ENCODE results near the gene VPS54.
"Not testable (repeated sequence)": the region's sequence is repeated elsewhere in the genome, so short reads cannot be mapped to it uniquely, and the experiment has no call there.

VPS54 gene

DNA sequence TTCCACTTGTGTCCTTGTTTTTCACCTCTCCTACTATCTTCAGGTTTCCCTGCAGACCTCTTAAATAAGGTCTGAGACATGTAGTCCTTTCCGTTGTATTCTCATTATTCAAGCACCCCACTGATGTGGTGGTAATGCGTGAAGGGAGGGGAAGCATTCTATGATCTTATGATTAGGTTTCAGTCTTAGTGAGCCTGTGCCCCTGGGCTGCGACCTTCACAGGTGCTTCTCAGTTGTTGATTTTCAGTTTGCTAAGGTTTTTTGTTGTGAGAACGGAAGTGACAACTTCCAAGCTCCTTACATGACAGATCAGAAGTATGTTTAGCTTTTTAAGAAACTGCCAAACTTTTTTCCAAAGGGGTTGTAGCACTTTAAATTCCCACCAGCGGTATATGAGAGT, 41.3 kb downstream of the VPS54 start:
- DNase-seq (ENCODE audit: low read depth) = no peak
- TF ChIP-seq, protein P1, sequence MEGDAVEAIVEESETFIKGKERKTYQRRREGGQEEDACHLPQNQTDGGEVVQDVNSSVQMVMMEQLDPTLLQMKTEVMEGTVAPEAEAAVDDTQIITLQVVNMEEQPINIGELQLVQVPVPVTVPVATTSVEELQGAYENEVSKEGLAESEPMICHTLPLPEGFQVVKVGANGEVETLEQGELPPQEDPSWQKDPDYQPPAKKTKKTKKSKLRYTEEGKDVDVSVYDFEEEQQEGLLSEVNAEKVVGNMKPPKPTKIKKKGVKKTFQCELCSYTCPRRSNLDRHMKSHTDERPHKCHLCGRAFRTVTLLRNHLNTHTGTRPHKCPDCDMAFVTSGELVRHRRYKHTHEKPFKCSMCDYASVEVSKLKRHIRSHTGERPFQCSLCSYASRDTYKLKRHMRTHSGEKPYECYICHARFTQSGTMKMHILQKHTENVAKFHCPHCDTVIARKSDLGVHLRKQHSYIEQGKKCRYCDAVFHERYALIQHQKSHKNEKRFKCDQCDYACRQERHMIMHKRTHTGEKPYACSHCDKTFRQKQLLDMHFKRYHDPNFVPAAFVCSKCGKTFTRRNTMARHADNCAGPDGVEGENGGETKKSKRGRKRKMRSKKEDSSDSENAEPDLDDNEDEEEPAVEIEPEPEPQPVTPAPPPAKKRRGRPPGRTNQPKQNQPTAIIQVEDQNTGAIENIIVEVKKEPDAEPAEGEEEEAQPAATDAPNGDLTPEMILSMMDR (conservative IDR thresholded peaks at IDR 0.05; ENCODE audit: low read length) = no peak
- H3K4me3 ChIP-seq (ENCODE audit: low read length) = no peak overlapping the region

DNA sequence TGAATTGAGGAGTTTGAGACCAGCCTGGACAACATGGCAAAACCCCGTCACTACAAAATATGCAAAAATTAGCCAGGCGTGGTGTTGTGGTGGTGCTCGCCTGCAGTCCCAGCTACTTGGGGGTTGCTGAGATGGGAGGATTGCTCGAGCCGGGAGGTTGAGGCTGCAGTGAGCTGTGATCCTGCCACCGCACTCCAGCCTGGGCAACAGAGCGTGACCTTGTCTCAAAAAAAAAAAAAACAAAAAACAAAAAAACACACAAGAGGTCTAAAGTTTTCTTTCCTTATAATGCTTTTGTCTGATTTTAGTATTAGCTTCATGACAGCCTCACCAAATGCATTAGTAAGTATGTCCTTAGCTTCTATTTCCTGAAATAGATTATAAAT, 43.1 kb downstream of the VPS54 start:
- H3K4me3 ChIP-seq (ENCODE audit: low read length) = no peak overlapping the region
- TF ChIP-seq, protein P1 (conservative IDR thresholded peaks at IDR 0.05; ENCODE audit: low read length) = no peak
- DNase-seq (ENCODE audit: low read depth) = no peak

DNA sequence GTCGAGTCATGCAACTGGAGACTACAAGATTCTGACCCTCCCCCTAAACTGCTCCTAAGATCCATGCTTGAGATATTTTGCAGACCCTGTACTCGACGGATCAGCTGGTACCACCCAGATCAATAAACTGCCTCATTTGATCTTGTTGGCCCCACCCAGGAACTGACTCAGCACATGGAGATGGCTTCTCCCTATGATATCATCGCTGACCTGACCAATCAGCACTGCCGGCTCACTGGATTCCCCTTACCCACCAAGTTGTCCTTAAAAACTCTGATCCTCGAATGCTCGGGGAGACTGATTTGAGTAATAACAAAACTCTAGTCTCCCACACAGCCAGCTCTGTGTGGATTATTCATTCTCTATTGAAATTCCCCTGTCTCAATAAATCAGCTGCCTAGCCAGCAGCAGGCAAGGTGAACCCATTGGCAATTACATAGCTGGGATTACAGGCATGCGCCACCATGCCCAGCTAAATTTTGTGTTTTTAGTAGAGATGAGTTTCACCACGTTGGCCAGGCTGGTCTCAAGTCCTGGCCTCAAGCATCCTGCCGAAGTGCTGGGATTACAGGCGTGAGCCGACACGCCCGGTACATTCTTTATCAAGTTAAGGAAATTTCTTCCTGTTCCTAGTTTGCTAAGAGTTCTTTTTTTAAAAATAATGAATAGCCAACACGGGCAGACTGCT, 43.6 kb downstream of the VPS54 start:
- no peak overlapping the region for H3K4me3 ChIP-seq (ENCODE audit: low read length)
- TF ChIP-seq, protein P1 (conservative IDR thresholded peaks at IDR 0.05; ENCODE audit: low read length) = no peak
- no peak for DNase-seq (ENCODE audit: low read depth)

GRCh38 chr2:63975036-63975435, 44.2 kb downstream of the VPS54 start:
- DNase-seq (ENCODE audit: low read depth); H3K4me3 ChIP-seq (ENCODE audit: low read length): not testable (repeated sequence)

DNA sequence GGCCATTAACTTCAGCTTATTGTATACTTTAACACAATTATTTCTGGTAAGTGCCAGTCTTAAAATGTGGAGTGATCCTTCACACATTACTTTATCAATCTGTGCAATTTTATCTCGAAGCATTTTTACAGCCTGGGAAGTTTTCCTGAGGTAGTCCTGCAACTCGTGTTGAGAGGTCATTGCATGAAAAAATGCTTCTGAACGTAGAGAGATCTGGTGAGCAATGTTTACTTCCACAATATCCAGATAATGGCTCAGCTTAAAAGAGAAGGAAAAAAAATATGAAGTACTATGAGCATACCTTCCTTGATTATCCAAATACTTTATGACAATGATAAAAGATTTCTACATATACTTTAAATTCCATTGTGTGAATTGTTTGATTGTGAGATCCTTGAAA, 57.0 kb downstream of the VPS54 start:
- TF ChIP-seq, protein P1 (conservative IDR thresholded peaks at IDR 0.05; ENCODE audit: low read length) = no peak
- DNase-seq (ENCODE audit: low read depth) = no peak
- H3K4me3 ChIP-seq (ENCODE audit: low read length) = no peak overlapping the region

GRCh38 chr2:63950414-63950813, 68.8 kb downstream of the VPS54 start:
- DNase-seq (ENCODE audit: low read depth) = no peak
- TF ChIP-seq, protein P1 (conservative IDR thresholded peaks at IDR 0.05; ENCODE audit: low read length) = no peak
- no peak overlapping the region for H3K4me3 ChIP-seq (ENCODE audit: low read length)

DNA sequence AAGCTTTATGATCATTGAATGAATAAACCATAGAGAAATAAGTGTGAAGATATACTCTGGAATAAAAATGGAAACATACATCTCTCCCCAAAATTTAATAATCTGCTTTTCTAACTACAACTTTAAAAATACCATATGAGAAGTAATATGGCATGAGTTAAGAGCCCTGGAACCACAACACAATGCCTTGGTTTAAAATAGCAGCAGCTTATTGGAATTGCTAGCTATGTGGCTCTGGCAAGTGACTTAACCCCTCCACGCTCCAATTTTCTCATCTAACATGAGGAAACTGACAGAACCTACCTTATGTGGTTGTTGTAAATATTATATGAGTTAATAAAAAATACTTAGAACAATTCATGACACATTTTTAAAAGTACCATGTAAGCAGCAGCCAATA, 76.4 kb downstream of the VPS54 start:
- no peak overlapping the region for H3K4me3 ChIP-seq (ENCODE audit: low read length)
- TF ChIP-seq, protein P1 (conservative IDR thresholded peaks at IDR 0.05; ENCODE audit: low read length) = no peak
- DNase-seq (ENCODE audit: low read depth) = no peak

DNA sequence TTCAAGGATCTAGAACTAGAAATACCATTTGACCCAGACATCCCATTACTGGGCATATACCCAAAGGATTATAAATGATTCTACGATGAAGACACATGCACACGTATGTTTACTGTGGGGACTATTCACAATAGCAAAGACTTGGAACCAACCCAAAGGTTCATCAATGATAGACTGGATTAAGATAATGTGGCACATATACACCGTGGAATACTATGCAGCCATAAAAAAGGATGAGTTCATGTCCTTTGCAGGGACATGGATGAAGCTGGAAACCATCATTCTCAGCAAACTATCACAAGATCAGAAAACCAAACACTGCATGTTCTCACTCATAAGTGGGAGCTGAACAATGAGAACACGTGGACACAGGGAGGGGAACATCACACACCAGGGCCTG, 87.1 kb downstream of the VPS54 start:
- not testable (repeated sequence) for H3K4me3 ChIP-seq (ENCODE audit: low read length); DNase-seq (ENCODE audit: low read depth)

All from AG10803 (cell line).